Heart left ventricle (tissue), 16 donors: ENCODE data around the gene TICRR. TPM values are rescaled to one million over a fixed set of nuclear protein-coding genes. Genes with fewer than 3 reads are reported as not detected.

Experiments
- ATAC-seq, 4 donors: fragments of 200-7000 bp; cut with Tn5 transposase; one replicate each; pipeline ENCODE4 v1.9.1; 2020 to 2022; ENCODE audit warnings: moderate library complexity in 4 of 4, mild to moderate bottlenecking in 3 of 4, moderate number of reproducible peaks in 1 of 4
- DNase-seq, 5 donors: peaks; one replicate each; pipeline ENCODE4 v3.0.0-alpha.2; 2020
- H3K27ac ChIP-seq, 12 donors: fragments of 200-600 bp; sonication (generic) in 4 of 12; one replicate each; pipeline versions ENCODE4 v1.5.0 to v1.8.0; 2016 to 2022; ENCODE audit warnings: mild to moderate bottlenecking in 2 of 12
- H3K27me3 ChIP-seq, 9 donors: fragments of 200-600 bp; sonication (generic) in 2 of 9; one replicate each; pipeline versions ENCODE4 v1.5.1 to v1.8.0; 2016 to 2022; ENCODE audit warnings: mild to moderate bottlenecking in 3 of 9
- H3K36me3 ChIP-seq, 9 donors: fragments of 200-600 bp; sonication (generic) in 2 of 9; one replicate each; pipeline versions ENCODE4 v1.5.0 to v1.8.0; 2018 to 2022; ENCODE audit warnings: mild to moderate bottlenecking in 2 of 9
- H3K4me1 ChIP-seq, 12 donors: fragments of 200-600 bp; sonication (generic) in 4 of 12; one replicate each; pipeline versions ENCODE4 v1.5.0 to v1.8.0; 2016 to 2022; ENCODE audit warnings: mild to moderate bottlenecking in 3 of 12
- H3K4me3 ChIP-seq, 12 donors: fragments of 200-600 bp; sonication (generic) in 4 of 12; one replicate each; pipeline versions ENCODE4 v1.5.0 to v1.8.0; 2017 to 2022; ENCODE audit warnings: mild to moderate bottlenecking in 9 of 12, moderate library complexity in 4 of 12
- H3K9me3 ChIP-seq, 12 donors: fragments of 200-600 bp; sonication (generic) in 4 of 12; one replicate each; pipeline versions ENCODE4 v1.5.0 to v1.8.0; 2016 to 2022; ENCODE audit warnings: mild to moderate bottlenecking in 1 of 12
- POLR2A ChIP-seq, 2 donors: fragments of 450-650 bp; IDR thresholded peaks; one replicate each; pipeline ENCODE4 v1.6.1; 2017; ENCODE audit warnings: antibody characterized with exemption in 2 of 2, mild to moderate bottlenecking in 2 of 2, moderate library complexity in 2 of 2
- whole genome bisulfite sequencing, 4 donors: extraction: QIAGEN DNeasy Blood & Tissue Kit in 2 of 4; methylation state at CpG; one replicate each; pipeline versions ENCODE4 v1.1.5 to v1.1.7; 2013 to 2018; 5-methylcytosine and 5-hydroxymethylcytosine counted together
- intact Hi-C, 10 donors: fragments of 100-400 bp; cut with DNase I; formaldehyde crosslinking; loops; one replicate each; pipeline versions ENCODE4 v1.11.1 to v1.14.2; 2022
- polyA plus RNA-seq, 2 donors: library from polyadenylated mRNA; stranded (reverse); fragments of 200-250 nt; gene quantifications; one replicate each; pipeline ENCODE4 v1.2.3, GENCODE V29; 2013
- total RNA-seq, 9 donors: library from RNA; depleted of rRNA in 2 of 9; stranded (reverse); fragments of >200 nt in 2 of 9; fragmentation: NEBNext Ultra II Directional in 3 of 9; extraction: Animal tissue kit (Norgen Biotek cat#: 25700) in 3 of 9; gene quantifications; one replicate each; pipeline versions ENCODE4 v1.1.0 to v1.2.4, GENCODE V29; 2016 to 2023
- TF ChIP-seq, protein P1 (sequence below), 12 donors: fragments of 200-600 bp; sonication (generic) in 4 of 12; IDR thresholded peaks; one replicate each; pipeline versions ENCODE4 v1.5.0 to v1.8.0; 2018 to 2022; ENCODE audit warnings: antibody characterized with exemption in 12 of 12, mild to moderate bottlenecking in 5 of 12
- donor health status: ischemic (EF 13 %, LVEDD 7.1; RV severe dilation, severe dysfunction).
- donor health status: healthy with polysubstance abuse.
- donor health status: DM: no; HTN: yes; CAD: no.
- donor health status: DM: no; HTN: no; CAD: no.
- donor health status: ischemic (EF 25% LVEDD 6.9; RV normal size, moderate dysfunction).
- donor health status: ischemic (EF 25% LVEDD 5.7; RV mildly dilated, moderate dysfunction).
- donor health status: healthy.
- donor health status: DM: yes; HTN: yes; CAD: no.
- donor health status: ischemic (EF 35%, LVEDD 5.7; RV mildly dilated, moderate dysfunction).
- donor health status: nonischemic (EF 11% LVEDD 7.7; RV severe dilation, severe dysfunction).
- donor health status: DM: yes; HTN: yes; CAD: no.
- donor health status: PGD.
- donor health status: ischemic (EF 29% LVEDD 5.4; RV normal size, mild dysfunction).
- donor health status: nonischemic (EF 23%, LVEDD 6.1; RV moderate dilation, normal function).

The TICRR gene
- total and polyA plus RNA-seq, 11 donors = 0.04 to 1.4 (median 0.08) TPM; not detected in 4

GRCh38 chr15:89659295-89659694, 84.0 kb downstream of the TICRR start:
- ATAC-seq (no peak), DNase-seq (no peak)
- no peak for TF ChIP-seq POLR2A (IDR thresholded peaks at IDR 0.05)
- TF ChIP-seq, protein P1, sequence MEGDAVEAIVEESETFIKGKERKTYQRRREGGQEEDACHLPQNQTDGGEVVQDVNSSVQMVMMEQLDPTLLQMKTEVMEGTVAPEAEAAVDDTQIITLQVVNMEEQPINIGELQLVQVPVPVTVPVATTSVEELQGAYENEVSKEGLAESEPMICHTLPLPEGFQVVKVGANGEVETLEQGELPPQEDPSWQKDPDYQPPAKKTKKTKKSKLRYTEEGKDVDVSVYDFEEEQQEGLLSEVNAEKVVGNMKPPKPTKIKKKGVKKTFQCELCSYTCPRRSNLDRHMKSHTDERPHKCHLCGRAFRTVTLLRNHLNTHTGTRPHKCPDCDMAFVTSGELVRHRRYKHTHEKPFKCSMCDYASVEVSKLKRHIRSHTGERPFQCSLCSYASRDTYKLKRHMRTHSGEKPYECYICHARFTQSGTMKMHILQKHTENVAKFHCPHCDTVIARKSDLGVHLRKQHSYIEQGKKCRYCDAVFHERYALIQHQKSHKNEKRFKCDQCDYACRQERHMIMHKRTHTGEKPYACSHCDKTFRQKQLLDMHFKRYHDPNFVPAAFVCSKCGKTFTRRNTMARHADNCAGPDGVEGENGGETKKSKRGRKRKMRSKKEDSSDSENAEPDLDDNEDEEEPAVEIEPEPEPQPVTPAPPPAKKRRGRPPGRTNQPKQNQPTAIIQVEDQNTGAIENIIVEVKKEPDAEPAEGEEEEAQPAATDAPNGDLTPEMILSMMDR (IDR thresholded peaks at IDR 0.05) = no peak
- Histone ChIP-seq H3K9me3 (no peaks in the 10 kb centered on the region), H3K27ac (no peak overlapping the region), H3K4me1 (peaks cover 0 to 25% (median 17%) of the 10 kb centered on the region in 12 donors), H3K27me3 (peaks cover 0 to 20% (median 0%) of the 10 kb centered on the region in 9 donors), H3K36me3 (no peaks in the 10 kb centered on the region), H3K4me3 (no peak overlapping the region)
- WGBS, 4 donors = 88 to 95% (median 92%) methylated on average over 2 of the region's 2 CpGs
- intact Hi-C loops = no loop called here

- TF ChIP-seq, protein P1 (IDR thresholded peaks at IDR 0.05) = no peak
- TF ChIP-seq POLR2A (IDR thresholded peaks at IDR 0.05) = no peak
- DNase-seq = no peak
- Histone ChIP-seq H3K4me3 (no peak overlapping the region), H3K27me3 (peaks cover 0 to 7% (median 0%) of the 10 kb centered on the region in 9 donors), H3K36me3 (no peaks in the 10 kb centered on the region), H3K27ac (no peak overlapping the region), H3K4me1 (peaks cover 0 to 28% (median 20%) of the 10 kb centered on the region in 12 donors), H3K9me3 (no peaks in the 10 kb centered on the region)
- 82 to 91% (median 82%) methylated on average over 2 of the region's 2 CpGs for WGBS, 4 donors
- no peak for ATAC-seq
- intact Hi-C loops = no loop called here
These were observed 85.3 kb downstream of the TICRR start for GRCh38 chr15:89660556-89660955.

GRCh38 chr15:89662893-89663626, 87.8 kb downstream of the TICRR start:
- Histone ChIP-seq H3K9me3 (no peaks in the 10 kb centered on the region), H3K36me3 (no peaks in the 10 kb centered on the region), H3K27ac (peak overlapping the region in 10 of 12 donors; percentile 5 to 84 (median 70)), H3K4me3 (peak overlapping the region in 3 of 12 donors; percentile 10 to 21 (median 18)), H3K4me1 (peaks cover 0 to 31% (median 24%) of the 10 kb centered on the region in 12 donors), H3K27me3 (no peaks in the 10 kb centered on the region)
- DNase-seq = peak; percentile 63 to 84 (median 74)
- ATAC-seq = peak; percentile 51 to 89 (median 84)
- intact Hi-C loops = no loop called here
- TF ChIP-seq, protein P1 (IDR thresholded peaks at IDR 0.05) = no peak
- TF ChIP-seq POLR2A (IDR thresholded peaks at IDR 0.05) = no peak
- 36 to 50% (median 44%) methylated on average over 7 to 11 of the region's 11 CpGs for WGBS, 4 donors

GRCh38 chr15:89664441-89665350, 89.4 kb downstream of the TICRR start:
- intact Hi-C loops = no loop called here
- Histone ChIP-seq H3K4me3 (peak overlapping the region in 11 of 12 donors; percentile 22 to 65 (median 56)), H3K27ac (peak overlapping the region; percentile 81 to 91 (median 86)), H3K36me3 (no peaks in the 10 kb centered on the region), H3K9me3 (no peaks in the 10 kb centered on the region), H3K27me3 (no peaks in the 10 kb centered on the region), H3K4me1 (peaks cover 0 to 31% (median 24%) of the 10 kb centered on the region in 12 donors)
- TF ChIP-seq, protein P1 (IDR thresholded peaks at IDR 0.05) = no peak
- TF ChIP-seq POLR2A (IDR thresholded peaks at IDR 0.05) = no peak
- DNase-seq = no peak
- no peak for ATAC-seq
- 86 to 89% (median 87%) methylated on average over 13 of the region's 13 CpGs for WGBS, 4 donors
